DND-41 (cell line): Measurements from ENCODE around the gene CCDC60.

Experiments
- ATAC-seq: fragments of 200-7000 bp; cut with Tn5 transposase; 3 replicates; pipeline ENCODE4 v1.9.1; 2021; ENCODE audit warnings: low read depth; ENCODE audit not compliant: insufficient read depth
- DNase-seq: peaks from one replicate; pipeline ENCODE4 v3.0.0-alpha.2; 2020
- H2AFZ ChIP-seq: 2 replicates; pipeline ENCODE4 v1.6.0; 2012; ENCODE audit warnings: low read depth, low read length
- H3K27ac ChIP-seq: 2 replicates; pipeline ENCODE4 v1.5.1; 2012; ENCODE audit warnings: low read length, inconsistent platforms
- H3K27me3 ChIP-seq: fragments of 200-600 bp; sonication (generic); 2 replicates; pipeline ENCODE4 v1.6.0; 2012; ENCODE audit warnings: low read length, mild to moderate bottlenecking, inconsistent platforms; ENCODE audit not compliant: insufficient read depth, poor library complexity
- H3K36me3 ChIP-seq: 2 replicates; pipeline ENCODE4 v1.5.1; 2012; ENCODE audit warnings: low read length, inconsistent platforms; ENCODE audit not compliant: insufficient read depth
- H3K4me1 ChIP-seq: 2 replicates; pipeline ENCODE4 v1.5.1; 2012; ENCODE audit warnings: mild to moderate bottlenecking, low read length; ENCODE audit not compliant: insufficient read depth
- H3K4me2 ChIP-seq: 2 replicates; pipeline ENCODE4 v1.6.0; 2012; ENCODE audit warnings: mild to moderate bottlenecking, moderate library complexity, low read length, inconsistent platforms; ENCODE audit not compliant: insufficient read depth
- H3K4me3 ChIP-seq, 2 experiments: fragments of 200-600 bp in 1 of 2; shearing (Covaris generic) in 1 of 2; 2 replicates each; pipeline ENCODE4 v1.5.1; 2012 to 2016; ENCODE audit warnings: inconsistent platforms in 2 of 2, low read length in 2 of 2, mild to moderate bottlenecking in 2 of 2, low read depth in 1 of 2, moderate library complexity in 1 of 2
- H3K79me2 ChIP-seq: 2 replicates; pipeline ENCODE4 v1.6.0; 2012; ENCODE audit warnings: low read length, inconsistent platforms; ENCODE audit not compliant: insufficient read depth
- H3K9ac ChIP-seq: 2 replicates; pipeline ENCODE4 v1.6.0; 2012; ENCODE audit warnings: low read depth, mild to moderate bottlenecking, inconsistent platforms, low read length, moderate library complexity
- H3K9me3 ChIP-seq: 2 replicates; pipeline ENCODE4 v1.5.1; 2012; ENCODE audit warnings: low read length, moderate library complexity, mild to moderate bottlenecking, inconsistent platforms; ENCODE audit not compliant: insufficient read depth, severe bottlenecking
- H4K20me1 ChIP-seq: 2 replicates; pipeline ENCODE4 v1.6.0; 2012; ENCODE audit warnings: low read length; ENCODE audit not compliant: insufficient read depth
- EZH2 ChIP-seq: IDR thresholded peaks from 3 replicates; pipeline ENCODE4 v1.6.1; 2012; ENCODE audit warnings: borderline replicate concordance, low read depth, mild to moderate bottlenecking, moderate library complexity, low read length, inconsistent platforms; ENCODE audit not compliant: severe bottlenecking
- TF ChIP-seq, protein P1 (sequence below): IDR thresholded peaks from 2 replicates; pipeline ENCODE4 v1.5.1; 2012; ENCODE audit warnings: borderline replicate concordance, low read length, moderate library complexity, mild to moderate bottlenecking; ENCODE audit not compliant: poor library complexity, severe bottlenecking; ENCODE audit errors: extremely low read depth

The CCDC60 gene

DNA sequence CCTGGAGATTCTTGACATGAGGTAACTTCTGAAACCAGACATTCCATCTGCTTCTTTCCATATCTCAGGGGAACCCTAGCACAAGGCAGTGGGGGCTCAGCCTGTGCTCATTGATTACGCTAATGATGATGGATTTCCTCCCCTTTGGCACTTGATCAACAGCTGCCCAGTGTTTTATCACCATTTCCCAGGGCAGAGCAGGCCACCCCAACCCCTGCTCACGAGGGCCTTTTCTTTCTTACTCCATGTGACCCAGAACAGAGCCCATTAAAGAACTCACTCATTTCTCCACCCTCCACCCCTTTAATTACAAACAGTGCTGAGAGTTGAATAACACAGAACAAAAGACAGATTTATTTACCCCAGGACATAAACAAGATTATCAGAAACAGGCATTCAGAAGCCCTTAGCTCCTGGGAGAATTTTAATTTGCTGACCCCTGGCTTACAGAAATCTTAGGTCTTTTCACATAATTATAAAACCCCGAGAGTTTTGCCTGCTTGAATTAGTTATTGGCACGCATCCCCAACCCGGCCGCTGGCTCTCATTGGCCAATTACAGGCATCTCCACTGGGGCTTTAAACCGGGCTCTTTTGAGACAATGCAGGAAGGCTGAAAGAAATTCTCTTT, 32.0 kb upstream of the CCDC60 start:
- Histone ChIP-seq H3K4me1 (no peaks in the 10 kb centered on the region), H3K36me3 (no peaks in the 10 kb centered on the region), H4K20me1 (no peaks in the 10 kb centered on the region), H3K27ac (no peak overlapping the region), H3K27me3 (no peaks in the 10 kb centered on the region), H3K9me3 (no peaks in the 10 kb centered on the region), H3K4me2 (no peak overlapping the region), H3K9ac (no peak overlapping the region), H2AFZ (no peak overlapping the region), H3K4me3 (no peak overlapping the region), H3K79me2 (no peaks in the 10 kb centered on the region)
- DNase-seq (no peak), ATAC-seq (no peak)
- TF ChIP-seq, protein P1, sequence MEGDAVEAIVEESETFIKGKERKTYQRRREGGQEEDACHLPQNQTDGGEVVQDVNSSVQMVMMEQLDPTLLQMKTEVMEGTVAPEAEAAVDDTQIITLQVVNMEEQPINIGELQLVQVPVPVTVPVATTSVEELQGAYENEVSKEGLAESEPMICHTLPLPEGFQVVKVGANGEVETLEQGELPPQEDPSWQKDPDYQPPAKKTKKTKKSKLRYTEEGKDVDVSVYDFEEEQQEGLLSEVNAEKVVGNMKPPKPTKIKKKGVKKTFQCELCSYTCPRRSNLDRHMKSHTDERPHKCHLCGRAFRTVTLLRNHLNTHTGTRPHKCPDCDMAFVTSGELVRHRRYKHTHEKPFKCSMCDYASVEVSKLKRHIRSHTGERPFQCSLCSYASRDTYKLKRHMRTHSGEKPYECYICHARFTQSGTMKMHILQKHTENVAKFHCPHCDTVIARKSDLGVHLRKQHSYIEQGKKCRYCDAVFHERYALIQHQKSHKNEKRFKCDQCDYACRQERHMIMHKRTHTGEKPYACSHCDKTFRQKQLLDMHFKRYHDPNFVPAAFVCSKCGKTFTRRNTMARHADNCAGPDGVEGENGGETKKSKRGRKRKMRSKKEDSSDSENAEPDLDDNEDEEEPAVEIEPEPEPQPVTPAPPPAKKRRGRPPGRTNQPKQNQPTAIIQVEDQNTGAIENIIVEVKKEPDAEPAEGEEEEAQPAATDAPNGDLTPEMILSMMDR, result no peak
- TF ChIP-seq EZH2, result no peak

DNA sequence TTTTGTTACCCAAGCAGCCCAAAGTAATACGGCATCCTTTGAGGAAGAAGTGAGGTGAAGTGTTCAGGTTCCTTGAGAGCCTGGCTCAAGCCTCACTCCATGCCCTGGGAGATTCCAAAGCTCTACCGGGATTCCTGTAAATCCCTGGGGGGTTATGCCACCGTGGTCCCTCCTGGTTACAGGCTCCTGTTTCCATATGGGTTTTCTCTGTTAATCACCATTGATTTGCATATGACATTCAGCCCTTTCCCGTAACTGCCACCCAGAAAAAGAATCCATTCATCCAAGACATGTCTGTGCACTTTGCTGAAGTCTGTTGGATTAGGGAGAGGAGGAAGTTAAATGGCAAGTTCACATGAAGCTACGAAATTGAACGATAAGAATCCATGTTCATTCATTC, 27.9 kb upstream of the CCDC60 start:
- no peaks in the 10 kb centered on the region for H3K36me3 ChIP-seq
- H3K9me3 ChIP-seq, result no peaks in the 10 kb centered on the region
- DNase-seq, result no peak
- peaks cover 1% of the 10 kb centered on the region for H3K27me3 ChIP-seq
- no peak overlapping the region for H2AFZ ChIP-seq
- H3K4me3 ChIP-seq, result no peak overlapping the region
- H3K4me2 ChIP-seq, result no peak overlapping the region
- no peaks in the 10 kb centered on the region for H4K20me1 ChIP-seq
- no peaks in the 10 kb centered on the region for H3K79me2 ChIP-seq
- ATAC-seq, result no peak
- no peaks in the 10 kb centered on the region for H3K4me1 ChIP-seq
- H3K27ac ChIP-seq, result no peak overlapping the region
- TF ChIP-seq, protein P1, result no peak
- TF ChIP-seq EZH2, result no peak
- no peak overlapping the region for H3K9ac ChIP-seq

DNA sequence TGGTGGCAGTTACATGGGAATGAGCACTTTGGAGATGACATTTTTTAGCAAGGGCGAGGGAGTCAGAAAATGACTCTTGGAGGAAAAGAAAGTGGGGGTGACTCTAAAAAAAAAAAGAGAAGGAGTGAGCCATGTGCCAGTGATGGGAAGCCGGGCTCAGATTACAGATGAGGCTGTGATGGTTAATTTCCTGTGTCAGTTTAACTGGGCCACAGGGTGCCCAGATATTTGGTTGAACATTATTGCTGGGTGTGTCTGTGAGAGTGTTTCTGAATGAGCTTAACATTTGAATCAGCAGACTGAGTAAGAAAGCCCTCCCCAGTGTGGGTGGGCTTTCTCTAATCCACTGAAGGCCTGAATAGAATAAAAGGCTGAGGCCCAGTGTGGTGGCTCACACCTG, 26.8 kb upstream of the CCDC60 start:
- Histone ChIP-seq H3K4me1 (no peaks in the 10 kb centered on the region), H3K4me2 (no peak overlapping the region)

More for the DNA sequence above, 26.8 kb upstream of the CCDC60 start:
- Histone ChIP-seq H3K79me2 (no peaks in the 10 kb centered on the region), H3K9ac (no peak overlapping the region), H2AFZ (no peak overlapping the region), H4K20me1 (no peaks in the 10 kb centered on the region), H3K4me3 (no peak overlapping the region), H3K27ac (no peak overlapping the region), H3K27me3 (peaks cover 9% of the 10 kb centered on the region), H3K36me3 (no peaks in the 10 kb centered on the region), H3K9me3 (no peaks in the 10 kb centered on the region)
- ATAC-seq (no peak), DNase-seq (no peak)
- TF ChIP-seq, protein P1, result no peak
- TF ChIP-seq EZH2, result no peak
